Left colon (tissue), 2 donors: Measurements from ENCODE around the gene TASP1. TPM values are rescaled to one million over a fixed set of nuclear protein-coding genes. Genes with fewer than 3 reads are reported as not detected.
"Not testable (repeated sequence)": the region's sequence is repeated elsewhere in the genome, so short reads cannot be mapped to it uniquely, and the experiment has no call there.

Source experiments
- ATAC-seq: fragments of 200-7000 bp; cut with Tn5 transposase; one replicate; pipeline ENCODE4 v1.9.1; 2020; ENCODE audit warnings: mild to moderate bottlenecking, moderate library complexity
- DNase-seq, 2 donors: peaks; one replicate each; pipeline ENCODE4 v3.0.0-alpha.2; 2020
- intact Hi-C, 2 donors: fragments of 100-400 bp; cut with DNase I in 1 of 2; cut with micrococcal nuclease in 1 of 2; formaldehyde crosslinking; loops; one replicate each; pipeline versions ENCODE4 v1.11.2 to v1.14.0; 2022; cut with DNase I, micrococcal nuclease
- total RNA-seq, 2 donors: library from RNA; stranded (reverse); fragmentation: NEBNext Ultra II Directional; extraction: Animal tissue kit (Norgen Biotek cat#: 25700); gene quantifications; one replicate each; pipeline ENCODE4 v1.2.1, GENCODE V29; 2021
- donor health status: DM: no; HTN: no; CAD: no.
- donor health status: DM: yes; HTN: yes; CAD: no.

Gene TASP1
- total RNA-seq, 2 donors from 2014 or later = 14.3 TPM

DNA sequence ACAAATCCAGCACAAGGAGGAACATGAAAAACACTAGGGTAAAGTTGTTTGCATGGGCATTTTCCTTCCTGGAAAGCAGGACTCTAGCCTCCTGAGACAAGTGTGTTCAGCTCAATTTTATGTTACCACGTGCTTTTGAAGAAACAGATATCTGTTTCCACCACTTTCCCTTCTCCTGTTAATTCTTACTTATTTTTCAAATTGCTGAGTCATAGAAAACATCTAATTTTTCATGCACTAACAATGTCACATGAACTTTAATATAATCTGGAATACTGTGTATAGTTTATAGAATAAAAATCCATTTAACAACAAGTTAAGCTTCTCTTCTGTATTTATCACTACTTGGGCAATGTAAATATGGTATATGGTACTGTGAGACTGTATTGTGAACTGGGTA, 243.5 kb downstream of the TASP1 start:
- intact Hi-C loops = no loop called here

DNA sequence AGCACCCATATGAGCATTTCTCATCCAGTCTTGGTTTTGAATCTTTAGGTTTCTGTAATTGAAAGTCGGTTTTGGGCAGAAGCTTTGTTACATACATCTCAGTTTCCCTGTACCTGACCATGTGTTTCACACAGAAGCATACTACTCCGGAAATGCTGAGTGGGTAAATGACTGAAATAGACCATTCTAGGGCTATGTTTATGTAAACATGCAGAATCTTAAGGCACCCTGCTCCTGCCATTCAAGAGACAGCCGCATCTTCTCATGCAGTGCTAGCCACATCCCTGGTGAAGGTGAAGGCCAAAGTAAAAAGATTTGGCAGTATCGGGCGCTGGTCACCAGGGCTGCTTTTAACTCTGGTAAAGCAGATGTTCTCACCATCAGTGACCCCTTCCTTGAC, 246.3 kb downstream of the TASP1 start:
- intact Hi-C loops = no loop called here
- ATAC-seq = no peak
- no peak for DNase-seq

More for the DNA sequence above, 243.5 kb downstream of the TASP1 start:
- ATAC-seq (no peak), DNase-seq (no peak)

DNA sequence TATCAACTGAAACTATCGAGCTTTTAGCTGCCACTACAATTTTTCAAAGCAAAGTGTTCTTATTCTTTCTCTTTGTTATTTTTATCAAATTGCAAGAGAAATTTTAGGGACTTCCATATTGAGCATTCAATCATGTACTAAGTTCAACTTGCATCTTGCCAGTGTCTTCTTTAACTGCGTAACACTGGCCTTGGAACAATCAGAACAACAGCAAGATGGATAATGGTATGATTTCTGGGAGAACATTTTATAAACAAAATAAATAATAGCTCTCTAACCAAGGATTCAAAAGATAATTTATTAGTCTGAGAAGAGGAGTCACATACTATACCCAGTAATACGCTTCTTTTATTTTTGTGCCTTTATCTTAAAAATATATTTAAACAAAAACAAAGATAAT, 249.6 kb downstream of the TASP1 start:
- DNase-seq = no peak
- ATAC-seq = no peak
- intact Hi-C loops = no loop called here

GRCh38 chr20:13384132-13384531, 254.6 kb downstream of the TASP1 start:
- intact Hi-C loops = no loop called here
- no peak for DNase-seq
- ATAC-seq = no peak

DNA sequence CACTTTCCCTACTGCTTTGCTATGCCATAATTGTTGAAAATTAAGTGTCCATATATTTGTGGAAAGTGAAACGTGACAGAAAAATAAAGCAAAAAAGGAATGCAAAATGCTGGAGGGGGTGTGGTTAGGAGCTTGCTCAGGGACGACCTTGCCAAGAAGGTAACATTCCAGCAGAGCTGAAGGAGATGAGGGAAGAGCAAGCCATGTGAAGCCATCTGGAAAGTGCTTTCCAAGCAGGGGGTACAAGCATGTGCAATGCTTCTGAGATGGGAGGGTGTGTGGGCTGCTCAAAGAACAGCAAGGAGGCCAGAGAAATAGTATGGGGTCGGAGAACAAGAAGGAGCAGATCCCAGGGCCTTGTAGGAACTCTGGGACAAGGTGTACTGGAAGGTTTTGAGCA, 255.9 kb downstream of the TASP1 start:
- ATAC-seq = no peak
- DNase-seq = no peak
- intact Hi-C loops = no loop called here

DNA sequence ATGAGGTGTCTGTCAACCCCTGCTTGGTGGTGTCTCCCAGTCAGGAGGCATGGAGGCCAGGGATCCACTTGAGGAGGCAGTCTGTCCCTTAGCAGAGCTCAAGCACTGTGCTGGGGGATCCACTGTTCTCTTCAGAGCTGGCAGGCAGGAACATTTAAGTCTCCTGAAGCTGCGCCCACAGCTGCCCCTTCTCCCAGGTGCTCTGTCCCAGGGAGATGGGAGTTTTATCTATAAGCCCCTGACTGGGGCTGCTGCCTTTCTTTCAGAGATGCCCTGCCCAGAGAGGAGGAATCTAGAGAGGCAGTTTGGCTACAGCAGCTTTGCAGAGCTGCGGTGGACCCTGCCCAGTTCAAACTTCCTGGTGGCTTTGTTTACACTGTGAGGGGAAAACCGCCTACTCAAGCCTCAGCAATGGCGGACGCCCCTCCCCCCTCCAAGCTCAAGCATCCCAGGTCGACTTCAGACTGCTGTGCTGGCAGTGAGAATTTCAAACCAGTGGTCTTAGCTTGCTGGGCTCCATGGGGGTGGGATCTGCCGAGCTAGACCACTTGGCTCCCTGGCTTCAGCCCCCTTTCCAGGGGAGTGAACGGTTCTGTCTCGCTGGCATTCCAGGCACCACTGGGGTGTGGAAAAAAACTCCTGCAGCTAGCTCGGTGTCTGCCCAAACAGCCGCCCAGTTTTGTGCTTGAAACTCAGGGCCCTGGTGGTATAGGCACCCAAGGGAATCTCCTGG, 258.1 kb downstream of the TASP1 start:
- ATAC-seq, DNase-seq, intact Hi-C loops: not testable (repeated sequence)

- ATAC-seq (no peak), DNase-seq (no peak)
- intact Hi-C loops = no loop called here
These were observed 265.3 kb downstream of the TASP1 start for GRCh38 chr20:13373400-13373799.

DNA sequence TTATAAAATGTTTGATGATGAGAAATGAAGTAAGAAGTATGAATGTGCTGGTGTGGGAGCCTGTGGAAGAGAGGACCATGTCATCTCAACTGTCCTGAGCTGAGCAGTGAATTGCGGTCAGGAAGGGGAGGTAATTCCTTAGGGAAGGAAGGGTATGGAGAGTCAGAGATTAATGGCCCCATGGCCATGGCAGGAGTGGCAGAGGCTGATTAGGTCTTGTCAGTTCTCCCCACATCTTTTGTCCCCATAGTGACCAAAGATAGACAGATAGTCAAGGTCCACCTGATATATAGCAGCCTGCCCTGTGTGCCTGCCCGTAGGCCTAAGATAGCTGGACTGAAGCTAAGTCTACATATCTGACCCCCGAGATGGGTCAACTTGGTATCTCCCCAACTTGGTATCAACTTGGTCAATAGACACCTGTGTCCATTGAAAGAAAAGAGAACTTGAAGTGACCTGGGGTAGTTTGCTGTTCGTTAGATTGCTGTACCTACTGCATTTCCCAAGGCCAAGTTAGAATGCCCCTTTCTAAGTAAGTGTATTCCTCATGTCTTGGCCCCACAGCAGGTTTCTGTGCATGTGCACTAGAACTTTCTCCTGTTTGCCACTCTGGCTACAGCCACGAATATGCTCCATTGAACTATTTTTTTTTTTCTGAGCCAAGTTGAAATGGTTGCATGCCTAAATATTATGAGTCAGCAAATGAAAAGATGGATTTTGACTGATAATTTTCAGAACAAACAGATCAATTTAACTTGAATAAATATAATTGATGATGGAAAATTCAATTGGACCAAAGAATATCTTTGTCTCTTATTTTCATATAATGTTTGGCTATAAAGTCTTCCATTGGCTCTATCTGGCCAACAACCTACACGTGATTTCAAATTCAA, 274.2 kb downstream of the TASP1 start:
- ATAC-seq (no peak), DNase-seq (no peak)
- intact Hi-C loops = no loop called here

- ATAC-seq = no peak
These were observed 275.3 kb downstream of the TASP1 start for GRCh38 chr20:13363473-13363872.

GRCh38 chr20:13362165-13362564, 276.6 kb downstream of the TASP1 start:
- ATAC-seq, DNase-seq, intact Hi-C loops: not testable (repeated sequence)

More at GRCh38 chr20:13363473-13363872, 275.3 kb downstream of the TASP1 start:
- DNase-seq = no peak
- intact Hi-C loops = no loop called here

GRCh38 chr20:13358936-13359335, 279.8 kb downstream of the TASP1 start:
- intact Hi-C loops, DNase-seq, ATAC-seq: not testable (repeated sequence)

DNA sequence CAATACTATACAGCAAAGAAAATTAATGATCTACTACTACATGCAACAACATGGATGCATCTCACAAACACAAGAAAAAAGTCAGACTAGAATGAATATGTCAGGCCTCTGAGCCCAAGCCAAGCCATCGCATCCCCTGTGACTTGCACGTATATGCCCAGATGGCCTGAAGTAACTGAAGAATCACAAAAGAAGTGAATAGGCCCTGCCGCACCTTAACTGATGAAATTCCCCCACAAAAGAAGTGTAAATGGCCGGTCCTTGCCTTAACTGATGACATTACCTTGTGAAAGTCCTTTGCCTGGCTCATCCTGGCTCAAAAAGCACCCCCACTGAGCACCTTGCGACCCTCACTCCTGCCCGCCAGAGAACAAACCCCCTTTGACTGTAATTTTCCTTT, 280.9 kb downstream of the TASP1 start:
- intact Hi-C loops, ATAC-seq: not testable (repeated sequence)

DNA sequence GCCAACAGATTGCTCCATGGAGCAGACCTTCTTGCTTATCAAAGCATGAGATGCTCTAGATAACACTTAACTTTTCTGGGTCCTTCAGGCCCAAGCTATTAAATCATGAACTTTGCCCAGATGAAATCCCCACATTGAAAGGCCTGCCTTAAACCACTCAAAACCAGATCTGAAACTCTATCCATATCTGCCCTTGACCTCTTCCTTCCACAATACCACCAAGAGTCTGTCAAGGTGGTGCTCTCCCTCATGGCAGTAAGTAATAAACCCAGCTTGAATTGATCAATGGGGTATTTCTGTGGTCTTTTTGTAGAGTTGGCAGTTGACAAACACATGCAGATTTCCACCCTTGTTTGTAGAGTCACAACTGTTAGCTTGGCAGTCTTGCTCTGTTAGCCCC, 282.1 kb downstream of the TASP1 start:
- DNase-seq = no peak
- intact Hi-C loops = no loop called here
- ATAC-seq = no peak

More for the DNA sequence above, 280.9 kb downstream of the TASP1 start:
- not testable (repeated sequence) for DNase-seq

DNA sequence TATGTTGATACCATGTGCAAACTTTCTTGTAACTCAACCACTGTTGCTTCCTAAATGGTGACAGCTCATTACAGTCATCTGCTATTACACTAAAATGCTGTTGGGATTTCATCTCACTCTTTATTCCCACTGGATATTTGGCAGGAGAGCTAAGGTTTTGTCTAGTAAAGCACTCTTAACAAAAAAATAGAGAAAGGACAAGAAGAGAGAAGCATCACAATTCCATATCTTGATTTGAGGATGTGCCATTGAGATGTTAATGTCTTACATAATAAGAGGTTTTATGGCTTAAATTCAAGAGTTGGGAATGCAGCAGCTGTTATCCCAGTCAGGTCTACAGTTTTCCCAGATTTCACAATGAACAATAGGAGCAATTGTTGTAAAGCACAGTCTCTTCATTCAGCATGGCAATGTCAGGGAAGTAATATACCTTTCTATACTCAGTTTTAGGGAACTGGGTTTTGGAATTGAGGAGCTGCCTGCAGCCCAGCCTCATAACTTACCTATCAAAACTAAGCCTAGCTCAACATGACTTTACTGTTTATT, 282.7 kb downstream of the TASP1 start:
- ATAC-seq (no peak), DNase-seq (no peak)
- intact Hi-C loops = no loop called here

DNA sequence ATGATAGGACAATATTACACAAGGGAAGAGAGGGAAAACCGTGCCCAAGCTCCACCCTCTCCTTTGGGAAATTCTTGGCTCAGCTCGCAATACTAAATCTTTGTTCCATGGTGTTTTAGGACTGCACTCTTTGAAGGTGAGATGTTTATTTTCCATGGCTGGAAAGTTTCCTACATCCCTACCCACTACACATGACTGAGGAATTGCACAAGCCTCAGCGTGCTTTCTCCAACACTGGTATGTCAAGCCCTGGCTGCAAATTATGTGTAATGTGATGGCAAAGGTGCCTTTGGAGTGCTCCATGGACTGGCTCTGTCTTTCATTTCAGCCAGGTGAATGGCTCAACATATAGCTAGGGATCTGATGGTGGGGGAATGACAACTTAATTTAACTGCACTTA, 283.3 kb downstream of the TASP1 start:
- no peak for ATAC-seq
- no peak for DNase-seq

DNA sequence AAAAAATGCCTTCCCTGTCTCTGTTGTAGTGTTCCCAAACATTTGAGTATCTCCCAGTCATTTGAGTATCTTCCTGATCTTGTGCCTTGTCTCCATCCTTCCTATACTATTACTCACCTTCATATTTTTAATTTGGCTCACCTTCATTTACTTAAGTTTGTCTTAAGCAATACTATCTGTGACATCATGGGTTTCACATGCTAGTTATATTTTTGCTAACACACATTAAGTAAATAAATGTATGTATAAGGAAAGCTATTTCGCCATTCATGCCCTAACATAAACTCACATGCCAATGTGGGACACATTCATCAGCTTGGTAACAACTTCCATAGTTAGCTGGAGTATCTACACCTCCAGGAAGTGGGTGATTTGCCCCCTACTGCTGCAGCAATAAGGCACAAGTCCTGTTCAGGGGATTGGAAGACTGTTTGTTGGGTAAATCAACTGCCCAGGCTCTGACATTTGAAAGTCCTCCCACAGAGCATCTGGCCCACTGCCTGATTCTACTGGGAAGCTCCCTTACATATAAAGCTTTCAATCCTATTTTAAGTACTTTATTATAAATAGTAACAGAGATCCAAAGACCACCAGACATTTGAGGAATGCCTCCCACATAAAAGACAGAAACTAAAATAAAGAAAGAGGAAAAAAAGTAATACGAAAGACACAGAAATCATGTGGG, 285.3 kb downstream of the TASP1 start:
- DNase-seq = no peak
- intact Hi-C loops = no loop called here

More for the DNA sequence above, 283.3 kb downstream of the TASP1 start:
- intact Hi-C loops = no loop called here

GRCh38 chr20:13349235-13349604, 289.5 kb downstream of the TASP1 start:
- ATAC-seq = no peak
- no peak for DNase-seq
- intact Hi-C loops = no loop called here

More for the DNA sequence above, 285.3 kb downstream of the TASP1 start:
- no peak for ATAC-seq

GRCh38 chr20:13348311-13349234, 290.2 kb downstream of the TASP1 start:
- no peak for DNase-seq
- intact Hi-C loops = no loop called here
- no peak for ATAC-seq
